GM23338 (cell line): ENCODE data around the gene PPP1R12C. TPM values are rescaled to one million over a fixed set of nuclear protein-coding genes. Genes with fewer than 3 reads are reported as not detected.

Source experiments
- ATAC-seq: fragments of 200-7000 bp; cut with Tn5 transposase; 3 replicates; pipeline ENCODE4 v1.9.1; 2020
- DNase-seq: peaks from one replicate; pipeline ENCODE4 v3.0.0-alpha.2; 2015; ENCODE audit warnings: low spot score
- H2AFZ ChIP-seq: fragments of 200-600 bp; sonication (generic); 2 replicates; pipeline ENCODE4 v1.8.0; 2016; ENCODE audit warnings: antibody characterized with exemption, mild to moderate bottlenecking, moderate library complexity
- H3F3A ChIP-seq: fragments of 200-600 bp; sonication (generic); replicated peaks from 2 replicates; pipeline ENCODE4 v1.8.0; 2017; ENCODE audit warnings: antibody characterized with exemption, mixed run types, low read depth
- H3K27ac ChIP-seq: fragments of 200-600 bp; sonication (generic); 2 replicates; pipeline ENCODE4 v1.6.1; 2016; ENCODE audit warnings: low read depth
- H3K27me3 ChIP-seq: fragments of 200-600 bp; sonication (generic); 2 replicates; pipeline ENCODE4 v1.8.0; 2016; ENCODE audit warnings: mild to moderate bottlenecking, mixed run types, moderate library complexity; ENCODE audit not compliant: insufficient read depth
- H3K36me3 ChIP-seq: fragments of 200-600 bp; sonication (generic); 2 replicates; pipeline ENCODE4 v1.8.0; 2016; ENCODE audit warnings: mild to moderate bottlenecking; ENCODE audit not compliant: insufficient read depth
- H3K4me1 ChIP-seq: fragments of 200-600 bp; sonication (generic); 2 replicates; pipeline ENCODE4 v1.8.0; 2016; ENCODE audit warnings: mild to moderate bottlenecking, moderate library complexity; ENCODE audit not compliant: insufficient read depth
- H3K4me2 ChIP-seq: fragments of 200-600 bp; sonication (generic); 2 replicates; pipeline ENCODE4 v1.7.1; 2017; ENCODE audit warnings: mixed run types
- H3K4me3 ChIP-seq: fragments of 200-600 bp; sonication (generic); 2 replicates; pipeline ENCODE4 v1.6.1; 2016; ENCODE audit warnings: mixed run types
- H3K79me2 ChIP-seq: fragments of 200-600 bp; sonication (generic); replicated peaks from 2 replicates; pipeline ENCODE4 v1.8.0; 2017; ENCODE audit warnings: mild to moderate bottlenecking; ENCODE audit not compliant: insufficient read depth
- H3K9me2 ChIP-seq: fragments of 200-600 bp; sonication (generic); 2 replicates; pipeline ENCODE4 v1.8.0; 2017; ENCODE audit not compliant: insufficient read depth
- H4K20me1 ChIP-seq: fragments of 200-600 bp; sonication (generic); replicated peaks from 2 replicates; pipeline ENCODE4 v1.8.0; 2017; ENCODE audit warnings: mild to moderate bottlenecking; ENCODE audit not compliant: insufficient read depth
- H3K27ac Mint-ChIP-seq: 2 replicates; pipeline ENCODE4 v1.8.0; 2020; ENCODE audit warnings: inconsistent platforms, mild to moderate bottlenecking, moderate library complexity, mixed read lengths
- H3K27me3 Mint-ChIP-seq: 3 replicates; pipeline ENCODE4 v1.8.0; 2022; ENCODE audit warnings: low read depth, mild to moderate bottlenecking, moderate library complexity, mixed read lengths, inconsistent platforms; ENCODE audit not compliant: insufficient read depth, poor library complexity
- H3K36me3 Mint-ChIP-seq: 3 replicates; pipeline ENCODE4 v1.8.0; 2021; ENCODE audit warnings: low read depth, mild to moderate bottlenecking, inconsistent platforms, moderate library complexity, mixed read lengths
- H3K4me1 Mint-ChIP-seq: 3 replicates; pipeline ENCODE4 v1.8.0; 2020; ENCODE audit warnings: mild to moderate bottlenecking, inconsistent platforms, mixed read lengths
- H3K4me3 Mint-ChIP-seq: 3 replicates; pipeline ENCODE4 v1.8.0; 2021; ENCODE audit warnings: moderate library complexity, mild to moderate bottlenecking, inconsistent platforms, mixed read lengths
- H3K9me3 Mint-ChIP-seq: 3 replicates; pipeline ENCODE4 v1.8.0; 2020; ENCODE audit warnings: moderate library complexity, mild to moderate bottlenecking, inconsistent platforms, mixed read lengths
- CREB1 ChIP-seq: fragments of 250-450 bp; sonication (Bioruptor Pico); IDR thresholded peaks from 2 replicates; pipeline ENCODE4 v1.5.0; 2020; ENCODE audit warnings: low read depth, mild to moderate bottlenecking, moderate library complexity
- EZH2 ChIP-seq: fragments of 200-600 bp; sonication (generic); IDR thresholded peaks from one replicate; pipeline ENCODE4 v1.8.0; 2017; ENCODE audit warnings: antibody characterized with exemption, mild to moderate bottlenecking, low read depth; ENCODE audit not compliant: unreplicated experiment
- EZH2phosphoT487 ChIP-seq: fragments of 200-600 bp; sonication (generic); IDR thresholded peaks from one replicate; pipeline ENCODE4 v1.8.1; 2018; ENCODE audit warnings: antibody characterized with exemption; ENCODE audit not compliant: unreplicated experiment
- NANOG ChIP-seq: IDR thresholded peaks from 2 replicates; pipeline ENCODE4 v1.6.1; 2016; ENCODE audit warnings: antibody characterized with exemption, borderline replicate concordance
- POLR2AphosphoS5 ChIP-seq: IDR thresholded peaks from 2 replicates; pipeline ENCODE4 v1.6.1; 2016; ENCODE audit warnings: antibody characterized with exemption, low read depth
- STAT1 ChIP-seq: IDR thresholded peaks from one replicate; pipeline ENCODE4 v1.6.1; 2016; ENCODE audit warnings: antibody characterized with exemption; ENCODE audit not compliant: unreplicated experiment
- ZNF331 ChIP-seq: fragments of 250-450 bp; sonication (Bioruptor Pico); IDR thresholded peaks from 2 replicates; pipeline ENCODE4 v1.5.0; 2020; ENCODE audit warnings: low read depth, mild to moderate bottlenecking, moderate library complexity
- polyA plus RNA-seq: library from polyadenylated mRNA; unstranded; fragments of >200 nt; fragmentation: Nextera tagmentation; extraction: Ambion mirVana; gene quantifications from 2 replicates; pipeline ENCODE4 v1.2.1, GENCODE V29; 2016
- total RNA-seq: library from RNA; depleted of rRNA; stranded (reverse); fragments of >200 nt; shearing (Covaris generic); gene quantifications from 2 replicates; pipeline ENCODE4 v1.2.3, GENCODE V29; 2014
- TF ChIP-seq, protein P1 (sequence below): IDR thresholded peaks from 2 replicates; pipeline ENCODE4 v1.6.1; 2016; ENCODE audit warnings: antibody characterized with exemption
- TF ChIP-seq, protein P2 (sequence below), 2 experiments: fragments of 200-600 bp in 1 of 2; sonication (generic) in 1 of 2; conservative IDR thresholded peaks; 2 replicates each; pipeline versions ENCODE4 v1.5.1 to v1.6.1; 2016 to 2017; ENCODE audit warnings: antibody characterized with exemption in 2 of 2, low read depth in 2 of 2, mild to moderate bottlenecking in 2 of 2, moderate library complexity in 1 of 2
- TF ChIP-seq, protein P3 (sequence below): fragments of 250-450 bp; sonication (Bioruptor Pico); IDR thresholded peaks from 2 replicates; pipeline ENCODE4 v1.5.0; 2020; ENCODE audit warnings: mild to moderate bottlenecking, moderate library complexity

Gene PPP1R12C
- total and polyA plus RNA-seq, 2 experiments from 2014 or later, result 33.2 to 83.9 TPM

DNA sequence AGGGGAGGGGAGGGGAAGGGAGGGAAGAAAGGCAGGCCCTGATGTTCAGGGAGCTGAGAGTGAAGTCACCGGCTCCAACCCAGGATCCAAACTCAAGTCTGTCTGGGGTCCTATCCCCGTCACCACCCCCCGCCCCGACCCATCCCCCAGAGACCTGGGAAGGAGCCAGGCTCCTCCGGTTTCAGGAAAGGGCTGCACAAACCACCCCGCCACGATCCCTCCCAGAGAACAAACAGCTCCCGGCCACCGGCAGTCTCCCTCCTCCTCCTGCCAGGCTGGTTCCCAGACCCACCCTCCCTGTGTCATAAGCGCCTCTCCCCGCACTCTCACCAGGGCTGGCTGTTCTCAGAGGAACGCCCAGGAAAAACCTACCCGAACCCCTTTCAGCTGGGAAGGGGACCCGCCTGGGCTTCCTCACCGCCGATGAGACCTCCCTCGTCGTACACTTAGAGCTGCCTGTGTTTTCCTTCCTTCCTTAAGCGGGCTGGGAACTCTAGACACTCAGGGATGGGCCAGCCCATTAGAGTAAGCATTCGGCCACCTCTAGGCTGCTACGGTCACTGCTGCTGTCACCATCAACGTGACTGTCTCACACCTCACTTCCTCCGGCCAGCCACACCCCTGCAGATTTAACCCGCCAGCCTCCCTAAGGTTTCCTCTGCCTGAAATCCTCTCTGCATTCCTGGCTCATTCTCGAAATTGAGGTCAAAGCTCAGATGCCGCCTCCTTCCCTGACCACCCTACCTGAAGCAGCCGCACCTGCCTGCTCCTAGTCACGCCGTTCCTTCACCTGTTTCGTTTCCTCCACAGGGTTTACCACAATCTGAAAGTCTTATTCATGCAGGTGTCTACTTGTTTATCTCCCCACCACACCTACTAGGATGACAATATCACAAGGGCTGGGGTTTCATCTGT is 48.2 kb downstream of the PPP1R12C start (continued):
- TF ChIP-seq, protein P1, sequence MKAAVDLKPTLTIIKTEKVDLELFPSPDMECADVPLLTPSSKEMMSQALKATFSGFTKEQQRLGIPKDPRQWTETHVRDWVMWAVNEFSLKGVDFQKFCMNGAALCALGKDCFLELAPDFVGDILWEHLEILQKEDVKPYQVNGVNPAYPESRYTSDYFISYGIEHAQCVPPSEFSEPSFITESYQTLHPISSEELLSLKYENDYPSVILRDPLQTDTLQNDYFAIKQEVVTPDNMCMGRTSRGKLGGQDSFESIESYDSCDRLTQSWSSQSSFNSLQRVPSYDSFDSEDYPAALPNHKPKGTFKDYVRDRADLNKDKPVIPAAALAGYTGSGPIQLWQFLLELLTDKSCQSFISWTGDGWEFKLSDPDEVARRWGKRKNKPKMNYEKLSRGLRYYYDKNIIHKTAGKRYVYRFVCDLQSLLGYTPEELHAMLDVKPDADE, result no peak
- TF ChIP-seq NANOG, result no peak
- TF ChIP-seq, protein P2, sequence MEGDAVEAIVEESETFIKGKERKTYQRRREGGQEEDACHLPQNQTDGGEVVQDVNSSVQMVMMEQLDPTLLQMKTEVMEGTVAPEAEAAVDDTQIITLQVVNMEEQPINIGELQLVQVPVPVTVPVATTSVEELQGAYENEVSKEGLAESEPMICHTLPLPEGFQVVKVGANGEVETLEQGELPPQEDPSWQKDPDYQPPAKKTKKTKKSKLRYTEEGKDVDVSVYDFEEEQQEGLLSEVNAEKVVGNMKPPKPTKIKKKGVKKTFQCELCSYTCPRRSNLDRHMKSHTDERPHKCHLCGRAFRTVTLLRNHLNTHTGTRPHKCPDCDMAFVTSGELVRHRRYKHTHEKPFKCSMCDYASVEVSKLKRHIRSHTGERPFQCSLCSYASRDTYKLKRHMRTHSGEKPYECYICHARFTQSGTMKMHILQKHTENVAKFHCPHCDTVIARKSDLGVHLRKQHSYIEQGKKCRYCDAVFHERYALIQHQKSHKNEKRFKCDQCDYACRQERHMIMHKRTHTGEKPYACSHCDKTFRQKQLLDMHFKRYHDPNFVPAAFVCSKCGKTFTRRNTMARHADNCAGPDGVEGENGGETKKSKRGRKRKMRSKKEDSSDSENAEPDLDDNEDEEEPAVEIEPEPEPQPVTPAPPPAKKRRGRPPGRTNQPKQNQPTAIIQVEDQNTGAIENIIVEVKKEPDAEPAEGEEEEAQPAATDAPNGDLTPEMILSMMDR (conservative IDR thresholded peaks at IDR 0.05; ENCODE audit: low read depth in 2 of 2), result no peak

DNA sequence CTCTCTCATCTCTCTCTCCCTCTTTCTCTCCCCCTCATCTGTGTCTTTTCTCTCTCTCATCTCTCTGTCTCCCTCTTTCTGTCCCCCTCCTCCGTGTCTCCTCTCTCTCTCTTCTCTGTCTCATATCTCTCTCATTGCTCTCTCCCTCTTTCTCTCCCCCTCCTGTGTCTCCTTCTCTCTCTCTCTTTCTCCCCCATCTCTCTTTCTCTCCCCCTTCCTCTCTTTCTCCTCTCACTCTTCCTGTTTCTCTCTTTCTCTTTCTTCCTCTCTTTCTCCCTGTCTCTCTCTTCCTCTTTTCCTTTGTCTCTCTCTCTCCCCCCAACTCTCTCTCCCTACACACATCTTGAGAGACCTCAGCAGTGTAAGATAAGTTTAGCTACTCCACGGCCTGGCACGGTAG is 49.6 kb downstream of the PPP1R12C start:
- ATAC-seq (no peak), DNase-seq (no peak)
- H3K9me2 ChIP-seq, result no peaks in the 10 kb centered on the region
- no peak overlapping the region for H3K27ac ChIP-seq
- peaks cover 30% of the 10 kb centered on the region for H3K4me1 Mint-ChIP-seq
- H3K27me3 Mint-ChIP-seq, result peaks cover 62% of the 10 kb centered on the region
- H3K9me3 Mint-ChIP-seq, result peaks cover 3% of the 10 kb centered on the region; the same call in 1 of the 3 replicates
- H2AFZ ChIP-seq, result no peak overlapping the region
- H3K4me3 ChIP-seq, result no peak overlapping the region
- H3K4me1 ChIP-seq, result no peaks in the 10 kb centered on the region; the same call in 1 of the 2 replicates
- H3F3A ChIP-seq, result peaks cover 12% of the 10 kb centered on the region; the same call in 1 of the 2 replicates
- H3K4me3 Mint-ChIP-seq, result peak overlapping the region; percentile 17; the same call in 2 of the 3 replicates
- H4K20me1 ChIP-seq, result no peaks in the 10 kb centered on the region
- peaks cover 76% of the 10 kb centered on the region for H3K27me3 ChIP-seq
- H3K27ac Mint-ChIP-seq, result no peak overlapping the region
- H3K36me3 Mint-ChIP-seq, result no peaks in the 10 kb centered on the region; the same call in 2 of the 3 replicates
- no peaks in the 10 kb centered on the region for H3K79me2 ChIP-seq
- H3K4me2 ChIP-seq, result 0 out of 2 replicates have a peak overlapping the region, but pooled peaks have one; percentile 38
- no peaks in the 10 kb centered on the region for H3K36me3 ChIP-seq
- TF ChIP-seq, protein P3, sequence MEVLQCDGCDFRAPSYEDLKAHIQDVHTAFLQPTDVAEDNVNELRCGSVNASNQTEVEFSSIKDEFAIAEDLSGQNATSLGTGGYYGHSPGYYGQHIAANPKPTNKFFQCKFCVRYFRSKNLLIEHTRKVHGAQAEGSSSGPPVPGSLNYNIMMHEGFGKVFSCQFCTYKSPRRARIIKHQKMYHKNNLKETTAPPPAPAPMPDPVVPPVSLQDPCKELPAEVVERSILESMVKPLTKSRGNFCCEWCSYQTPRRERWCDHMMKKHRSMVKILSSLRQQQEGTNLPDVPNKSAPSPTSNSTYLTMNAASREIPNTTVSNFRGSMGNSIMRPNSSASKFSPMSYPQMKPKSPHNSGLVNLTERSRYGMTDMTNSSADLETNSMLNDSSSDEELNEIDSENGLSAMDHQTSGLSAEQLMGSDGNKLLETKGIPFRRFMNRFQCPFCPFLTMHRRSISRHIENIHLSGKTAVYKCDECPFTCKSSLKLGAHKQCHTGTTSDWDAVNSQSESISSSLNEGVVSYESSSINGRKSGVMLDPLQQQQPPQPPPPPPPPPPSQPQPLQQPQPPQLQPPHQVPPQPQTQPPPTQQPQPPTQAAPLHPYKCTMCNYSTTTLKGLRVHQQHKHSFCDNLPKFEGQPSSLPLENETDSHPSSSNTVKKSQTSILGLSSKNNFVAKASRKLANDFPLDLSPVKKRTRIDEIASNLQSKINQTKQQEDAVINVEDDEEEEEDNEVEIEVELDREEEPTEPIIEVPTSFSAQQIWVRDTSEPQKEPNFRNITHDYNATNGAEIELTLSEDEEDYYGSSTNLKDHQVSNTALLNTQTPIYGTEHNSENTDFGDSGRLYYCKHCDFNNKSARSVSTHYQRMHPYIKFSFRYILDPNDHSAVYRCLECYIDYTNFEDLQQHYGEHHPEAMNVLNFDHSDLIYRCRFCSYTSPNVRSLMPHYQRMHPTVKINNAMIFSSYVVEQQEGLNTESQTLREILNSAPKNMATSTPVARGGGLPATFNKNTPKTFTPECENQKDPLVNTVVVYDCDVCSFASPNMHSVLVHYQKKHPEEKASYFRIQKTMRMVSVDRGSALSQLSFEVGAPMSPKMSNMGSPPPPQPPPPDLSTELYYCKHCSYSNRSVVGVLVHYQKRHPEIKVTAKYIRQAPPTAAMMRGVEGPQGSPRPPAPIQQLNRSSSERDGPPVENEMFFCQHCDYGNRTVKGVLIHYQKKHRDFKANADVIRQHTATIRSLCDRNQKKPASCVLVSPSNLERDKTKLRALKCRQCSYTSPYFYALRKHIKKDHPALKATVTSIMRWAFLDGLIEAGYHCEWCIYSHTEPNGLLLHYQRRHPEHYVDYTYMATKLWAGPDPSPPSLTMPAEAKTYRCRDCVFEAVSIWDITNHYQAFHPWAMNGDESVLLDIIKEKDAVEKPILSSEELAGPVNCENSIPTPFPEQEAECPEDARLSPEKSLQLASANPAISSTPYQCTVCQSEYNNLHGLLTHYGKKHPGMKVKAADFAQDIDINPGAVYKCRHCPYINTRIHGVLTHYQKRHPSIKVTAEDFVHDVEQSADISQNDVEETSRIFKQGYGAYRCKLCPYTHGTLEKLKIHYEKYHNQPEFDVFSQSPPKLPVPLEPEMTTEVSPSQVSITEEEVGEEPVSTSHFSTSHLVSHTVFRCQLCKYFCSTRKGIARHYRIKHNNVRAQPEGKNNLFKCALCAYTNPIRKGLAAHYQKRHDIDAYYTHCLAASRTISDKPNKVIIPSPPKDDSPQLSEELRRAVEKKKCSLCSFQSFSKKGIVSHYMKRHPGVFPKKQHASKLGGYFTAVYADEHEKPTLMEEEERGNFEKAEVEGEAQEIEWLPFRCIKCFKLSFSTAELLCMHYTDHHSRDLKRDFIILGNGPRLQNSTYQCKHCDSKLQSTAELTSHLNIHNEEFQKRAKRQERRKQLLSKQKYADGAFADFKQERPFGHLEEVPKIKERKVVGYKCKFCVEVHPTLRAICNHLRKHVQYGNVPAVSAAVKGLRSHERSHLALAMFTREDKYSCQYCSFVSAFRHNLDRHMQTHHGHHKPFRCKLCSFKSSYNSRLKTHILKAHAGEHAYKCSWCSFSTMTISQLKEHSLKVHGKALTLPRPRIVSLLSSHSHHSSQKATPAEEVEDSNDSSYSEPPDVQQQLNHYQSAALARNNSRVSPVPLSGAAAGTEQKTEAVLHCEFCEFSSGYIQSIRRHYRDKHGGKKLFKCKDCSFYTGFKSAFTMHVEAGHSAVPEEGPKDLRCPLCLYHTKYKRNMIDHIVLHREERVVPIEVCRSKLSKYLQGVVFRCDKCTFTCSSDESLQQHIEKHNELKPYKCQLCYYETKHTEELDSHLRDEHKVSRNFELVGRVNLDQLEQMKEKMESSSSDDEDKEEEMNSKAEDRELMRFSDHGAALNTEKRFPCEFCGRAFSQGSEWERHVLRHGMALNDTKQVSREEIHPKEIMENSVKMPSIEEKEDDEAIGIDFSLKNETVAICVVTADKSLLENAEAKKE (CRISPR knock-in tag), result no peak
- TF ChIP-seq, protein P2 (conservative IDR thresholded peaks at IDR 0.05; ENCODE audit: low read depth in 2 of 2), result no peak
- TF ChIP-seq STAT1 (no peak), EZH2 (no peak), NANOG (no peak), CREB1 (CRISPR knock-in tag) (no peak), ZNF331 (no peak), POLR2AphosphoS5 (no peak), EZH2phosphoT487 (no peak)
- TF ChIP-seq, protein P1, result no peak
